GM04503 (cell line): Measurements from ENCODE around the gene FUT4.
"Not testable (repeated sequence)": the region's sequence is repeated elsewhere in the genome, so short reads cannot be mapped to it uniquely, and the experiment has no call there.

Experiments used
- DNase-seq: peaks from one replicate; pipeline ENCODE4 v3.0.0-alpha.2; 2012; ENCODE audit warnings: low read depth

FUT4 gene

GRCh38 chr11:94533206-94533605 lies 10.5 kb upstream of the FUT4 start:
- DNase-seq, result no peak

DNA sequence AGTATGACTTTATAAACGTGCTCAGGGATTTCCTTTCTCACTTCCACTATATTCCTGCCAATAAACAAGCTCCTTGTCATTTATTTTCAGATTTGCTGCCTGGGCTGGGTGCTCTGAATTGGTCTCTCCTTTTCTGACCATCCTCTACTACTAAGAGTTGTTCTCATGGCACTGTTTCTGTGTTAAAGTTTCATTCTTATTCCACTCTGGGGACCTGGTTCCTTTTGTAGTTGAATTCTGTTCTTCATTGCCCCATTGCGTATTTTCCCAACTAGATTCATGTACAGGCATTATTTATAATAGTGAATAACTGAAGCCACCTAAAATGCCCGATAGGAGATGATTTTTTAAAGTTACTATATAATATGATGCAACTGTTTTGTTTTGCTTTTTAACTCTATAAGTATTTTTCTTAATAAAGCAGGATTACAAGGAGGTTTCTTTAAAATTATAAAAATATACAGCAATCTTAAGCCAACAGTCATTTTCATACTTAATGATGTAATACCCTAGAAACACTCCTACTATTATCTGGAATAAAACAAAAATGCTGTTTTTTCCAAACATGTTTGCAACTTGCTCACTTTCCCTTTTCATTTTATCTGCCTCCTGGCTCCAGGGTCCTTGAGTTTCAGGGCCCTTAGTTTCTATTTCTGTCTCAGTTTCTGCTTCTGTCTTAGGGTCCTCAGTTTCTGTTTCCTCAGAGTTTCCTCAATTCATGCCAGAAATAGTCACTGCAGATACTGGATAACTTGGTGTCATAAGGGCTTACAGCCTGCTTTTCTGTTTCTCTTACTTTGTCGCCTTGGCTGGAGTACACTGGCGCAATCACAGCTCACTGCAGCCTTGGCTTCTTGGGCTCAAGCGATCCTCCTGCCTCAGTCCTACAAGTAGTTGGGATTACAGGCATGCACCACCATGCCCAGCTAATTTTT lies 9.8 kb upstream of the FUT4 start:
- no peak for DNase-seq

- no peak for DNase-seq
Observed at GRCh38 chr11:94536386-94536785, 7.3 kb upstream of the FUT4 start.

DNA sequence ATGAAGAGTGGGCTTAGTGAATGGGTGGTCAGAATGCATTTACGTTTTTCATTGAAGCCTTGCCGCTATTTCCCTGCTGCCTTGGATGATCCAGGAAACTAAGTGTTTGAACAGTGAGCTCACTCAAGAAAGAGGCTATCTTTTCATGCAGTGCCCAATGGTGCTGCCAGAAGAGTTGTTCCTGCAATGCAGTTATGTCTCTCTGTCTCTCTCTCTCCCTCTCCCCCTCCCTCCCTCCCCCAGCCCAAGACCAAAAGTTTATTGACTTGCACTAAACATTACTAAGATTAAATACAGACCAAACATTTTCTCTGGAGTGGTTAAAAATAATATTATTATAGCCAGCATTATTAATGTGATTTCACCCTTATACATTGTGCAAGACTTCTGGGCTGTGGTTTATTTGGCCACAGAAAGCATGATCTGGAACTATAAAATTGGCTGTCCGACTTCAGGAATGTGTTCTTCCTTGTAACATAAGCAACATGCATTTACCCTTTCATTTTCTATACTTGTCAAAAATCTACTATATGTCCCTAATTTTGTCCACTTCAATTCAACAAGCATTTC lies 6.6 kb upstream of the FUT4 start:
- DNase-seq, result no peak

- DNase-seq, result no peak
Observed at GRCh38 chr11:94539420-94539819, 4.3 kb upstream of the FUT4 start.

DNA sequence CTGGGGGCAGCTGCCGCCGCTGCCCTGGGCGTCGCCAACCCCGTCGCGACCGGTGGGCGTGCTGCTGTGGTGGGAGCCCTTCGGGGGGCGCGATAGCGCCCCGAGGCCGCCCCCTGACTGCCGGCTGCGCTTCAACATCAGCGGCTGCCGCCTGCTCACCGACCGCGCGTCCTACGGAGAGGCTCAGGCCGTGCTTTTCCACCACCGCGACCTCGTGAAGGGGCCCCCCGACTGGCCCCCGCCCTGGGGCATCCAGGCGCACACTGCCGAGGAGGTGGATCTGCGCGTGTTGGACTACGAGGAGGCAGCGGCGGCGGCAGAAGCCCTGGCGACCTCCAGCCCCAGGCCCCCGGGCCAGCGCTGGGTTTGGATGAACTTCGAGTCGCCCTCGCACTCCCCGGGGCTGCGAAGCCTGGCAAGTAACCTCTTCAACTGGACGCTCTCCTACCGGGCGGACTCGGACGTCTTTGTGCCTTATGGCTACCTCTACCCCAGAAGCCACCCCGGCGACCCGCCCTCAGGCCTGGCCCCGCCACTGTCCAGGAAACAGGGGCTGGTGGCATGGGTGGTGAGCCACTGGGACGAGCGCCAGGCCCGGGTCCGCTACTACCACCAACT lies 1.0 kb downstream of the FUT4 start:
- no peak for DNase-seq

GRCh38 chr11:94545264-94546161 lies 1.8 kb downstream of the FUT4 start:
- no peak for DNase-seq

- no peak for DNase-seq
Observed at GRCh38 chr11:94546162-94546470, 2.4 kb downstream of the FUT4 start.

- DNase-seq, result no peak
Observed at GRCh38 chr11:94546886-94547285, 3.2 kb downstream of the FUT4 start.

- no peak for DNase-seq
Observed at GRCh38 chr11:94549146-94549545, 5.4 kb downstream of the FUT4 start.

DNA sequence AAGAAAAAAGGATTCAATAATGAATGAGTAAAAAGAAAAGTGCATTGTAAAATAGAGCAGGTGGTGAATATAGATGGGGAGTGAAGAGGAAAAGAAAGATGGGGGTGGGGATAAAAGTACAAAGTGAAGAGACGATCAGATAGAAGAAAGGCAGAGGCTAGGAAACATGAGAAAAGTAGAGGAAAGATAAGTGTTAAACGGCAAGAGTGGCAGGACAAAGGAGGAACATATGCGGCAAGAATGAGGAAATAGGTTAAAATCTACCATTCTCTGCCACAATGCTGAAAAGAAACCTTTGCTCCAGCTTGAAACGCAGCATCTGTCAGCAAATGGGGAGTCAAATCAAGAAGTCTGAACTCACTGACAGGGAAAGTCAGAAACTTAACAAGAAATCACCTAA lies 6.8 kb downstream of the FUT4 start:
- no peak for DNase-seq

DNA sequence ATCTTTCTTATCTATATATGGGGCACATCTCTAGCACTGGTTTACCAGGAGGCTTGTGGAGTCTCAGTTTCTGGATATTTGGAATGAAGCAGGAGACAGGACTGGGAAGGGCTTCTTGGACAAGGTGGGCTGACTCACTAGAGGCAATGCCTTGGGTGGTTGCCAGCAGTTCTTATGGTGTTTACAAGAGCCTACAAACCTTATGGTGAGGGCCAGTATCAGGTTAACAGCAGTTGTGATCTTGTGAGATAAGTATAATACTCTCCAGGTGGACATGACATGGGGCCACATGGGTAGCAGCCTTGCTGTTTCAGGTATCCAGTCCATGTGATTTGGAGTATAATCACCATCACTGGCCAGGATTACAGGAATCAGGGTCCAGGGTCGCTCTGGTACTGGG lies 10.2 kb downstream of the FUT4 start:
- no peak for DNase-seq

DNA sequence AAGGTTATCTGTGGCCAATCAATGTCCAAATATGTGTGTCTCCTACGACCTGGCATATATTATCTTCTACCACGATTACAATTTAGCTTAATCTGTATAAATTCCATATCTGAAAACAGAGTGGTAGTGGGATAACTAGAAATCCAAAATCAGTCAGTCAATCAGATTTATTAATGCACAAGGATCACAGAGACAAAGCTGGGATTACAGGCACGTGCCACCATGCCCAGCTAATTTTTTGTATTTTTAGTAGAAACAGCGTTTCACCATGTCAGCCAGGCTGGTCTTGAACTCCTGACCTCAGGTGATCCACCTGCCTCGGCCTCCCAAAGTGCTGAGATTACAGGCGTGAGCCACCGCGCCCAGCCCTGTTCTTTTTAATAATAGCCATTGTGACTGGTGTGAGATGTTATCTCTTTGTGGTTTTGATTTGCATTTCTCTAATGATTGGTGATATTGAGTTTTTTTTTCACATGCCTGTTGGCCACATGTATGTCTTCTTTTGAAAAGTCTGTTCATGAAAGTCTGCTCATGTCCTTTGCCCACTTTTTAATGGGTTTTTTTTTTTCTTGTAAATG lies 12.1 kb downstream of the FUT4 start:
- not testable (repeated sequence) for DNase-seq

DNA sequence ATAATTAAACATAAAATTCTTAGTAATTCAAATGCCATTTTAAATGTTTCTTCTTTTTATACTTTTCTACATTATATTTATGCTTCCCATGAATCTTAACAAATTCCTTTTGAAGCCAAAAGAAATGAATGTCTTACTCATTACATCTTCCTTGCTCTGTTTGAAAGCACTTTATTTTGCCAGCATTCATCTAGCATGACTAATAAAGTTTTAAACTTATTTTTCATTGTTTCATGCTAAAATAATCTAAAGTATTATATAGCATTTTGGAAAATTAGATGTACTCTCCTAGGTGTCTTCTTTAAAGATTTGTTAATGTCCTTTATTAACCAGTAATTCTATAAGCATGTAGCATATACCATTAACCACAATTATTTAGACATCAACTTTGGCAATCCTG lies 13.7 kb downstream of the FUT4 start:
- no peak for DNase-seq

GRCh38 chr11:94557992-94558391 lies 14.3 kb downstream of the FUT4 start:
- peak; percentile 61 for DNase-seq

DNA sequence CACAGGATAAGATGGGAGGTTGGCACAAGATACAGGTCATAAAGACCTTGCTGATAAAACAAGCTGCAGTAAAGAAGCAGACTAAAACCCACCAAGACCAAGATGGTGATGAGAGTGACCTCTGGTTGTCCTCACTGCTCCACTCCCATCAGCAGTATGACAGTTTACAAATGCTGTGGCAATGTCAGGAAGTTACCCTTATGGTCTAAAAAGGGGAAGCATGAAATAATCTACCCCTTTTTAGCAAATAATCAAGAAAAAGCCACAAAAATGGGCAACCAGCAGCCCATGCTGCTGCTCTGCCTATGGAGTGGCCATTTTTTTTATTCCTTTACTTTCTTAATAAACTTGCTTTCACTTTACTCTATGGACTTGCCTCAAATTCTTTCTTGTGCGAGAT lies 14.7 kb downstream of the FUT4 start:
- DNase-seq, result no peak

GRCh38 chr11:94558932-94559331 lies 15.2 kb downstream of the FUT4 start:
- no peak for DNase-seq

- no peak for DNase-seq
Observed at GRCh38 chr11:94559361-94559760, 15.6 kb downstream of the FUT4 start.

- DNase-seq, result no peak
Observed at GRCh38 chr11:94560834-94561233, 17.1 kb downstream of the FUT4 start.

GRCh38 chr11:94563176-94563847 lies 19.6 kb downstream of the FUT4 start:
- peak; percentile 58 for DNase-seq

DNA sequence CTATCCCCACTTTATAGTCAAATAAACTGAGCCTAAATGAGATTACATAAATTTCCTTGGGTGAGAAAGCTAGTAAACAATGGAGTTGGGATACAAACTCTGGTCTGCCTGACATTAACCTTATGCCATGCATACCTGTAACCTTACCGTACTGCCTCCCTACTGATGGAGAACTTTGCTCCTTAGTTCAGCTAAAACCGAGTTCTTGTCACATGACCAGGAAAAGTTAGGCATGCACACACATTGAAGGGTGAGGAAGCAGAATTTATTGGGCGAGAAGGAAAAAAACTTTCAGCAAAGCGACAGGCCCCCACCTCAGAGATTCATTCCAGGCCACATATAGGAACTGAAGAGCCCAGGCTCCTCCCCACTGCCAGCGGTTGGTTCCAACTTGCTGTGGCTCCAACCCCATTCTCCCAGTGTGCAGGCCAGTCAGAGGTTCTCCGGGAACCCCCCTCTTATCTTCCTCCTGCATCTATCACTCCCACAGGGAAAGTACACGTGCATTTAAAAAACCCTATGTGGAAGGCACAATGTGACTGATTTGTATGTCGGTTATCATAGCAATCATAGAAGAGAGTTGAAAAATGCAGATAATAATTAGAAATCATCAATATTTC lies 20.2 kb downstream of the FUT4 start:
- no peak for DNase-seq
